ENCODE data around the gene FLT4.
"Not testable (repeated sequence)": the region's sequence is repeated elsewhere in the genome, so short reads cannot be mapped to it uniquely, and the experiment has no call there.

The FLT4 gene

DNA sequence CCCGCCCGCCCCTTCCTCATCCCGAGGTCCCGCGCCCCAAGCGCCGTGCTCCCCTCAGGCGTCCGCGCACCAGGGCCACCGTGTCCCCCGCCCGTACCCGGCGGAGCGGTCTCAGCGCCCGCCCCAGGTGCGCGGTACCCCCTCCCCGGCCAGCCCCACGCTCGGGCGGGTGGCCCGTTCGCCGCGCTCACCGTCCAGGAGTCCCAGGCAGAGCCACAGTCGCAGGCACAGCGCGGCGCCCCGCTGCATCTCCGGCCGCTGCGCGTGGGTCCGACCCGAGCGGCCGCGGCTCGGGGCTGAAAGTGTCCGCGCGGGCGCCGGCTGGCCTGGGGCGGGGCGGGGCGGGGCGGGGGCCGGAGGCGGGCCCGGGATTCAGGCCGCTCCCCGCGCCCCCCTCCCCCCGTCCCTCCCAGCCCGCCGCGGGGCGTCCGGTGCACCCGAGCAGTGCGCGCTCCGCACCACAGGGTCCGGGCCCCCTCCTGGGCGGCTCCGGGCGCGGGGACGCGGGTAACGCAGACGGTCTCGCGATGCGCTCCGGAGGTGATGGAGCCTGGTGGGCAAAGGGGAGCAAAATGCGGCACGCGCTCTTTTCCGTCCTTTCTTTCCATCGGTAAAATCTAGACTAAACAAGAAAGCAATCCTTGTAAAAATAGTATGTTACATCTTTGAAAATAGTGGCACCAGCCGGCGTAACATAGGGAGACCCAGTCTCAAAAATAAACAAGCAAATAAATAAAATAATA, at the start of gene FLT4:
FLT4 (minus strand) TSS at position 304 of the 743 bp plus-strand sequence; CDS start at position 249, 55 bp downstream.
- DNase-seq, result no peak

DNA sequence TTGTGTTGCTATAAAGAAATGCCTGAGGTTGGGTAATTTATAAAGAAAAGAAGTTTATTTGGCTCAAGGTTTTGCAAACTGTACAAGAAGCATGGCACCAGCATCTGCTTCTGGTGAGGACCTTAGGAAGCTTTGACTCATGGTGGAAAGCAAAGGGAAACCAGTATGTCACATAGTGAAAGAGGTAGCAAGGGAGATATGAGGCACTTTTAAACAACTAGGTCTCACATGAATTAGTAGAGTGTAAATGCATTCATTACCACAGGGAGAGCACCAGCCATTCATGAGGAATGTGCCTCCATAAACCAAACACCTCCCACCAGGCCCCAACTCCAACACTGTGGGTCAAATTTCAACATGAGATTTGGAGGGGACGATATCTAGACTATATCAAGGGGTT, 49.6 kb upstream of the FLT4 start:
- no peak for DNase-seq

DNA sequence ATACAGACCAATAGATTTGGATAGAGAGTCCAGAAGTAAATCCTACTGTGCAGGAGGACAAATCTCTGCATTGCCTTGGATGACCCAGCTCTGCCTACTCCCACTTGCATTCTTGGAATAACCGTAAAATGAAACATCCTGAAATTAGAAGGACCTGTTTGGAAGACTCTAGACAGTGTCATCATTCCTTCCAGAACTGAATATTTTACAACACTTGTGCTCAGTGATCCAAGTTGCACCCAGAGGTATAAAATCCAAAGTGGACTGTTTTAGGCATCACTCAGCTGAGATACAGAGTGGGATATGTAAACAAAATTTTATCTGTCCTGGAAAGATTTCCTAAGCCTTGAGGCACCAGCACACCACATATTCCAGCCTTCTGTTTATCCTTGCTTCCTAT, 46.7 kb upstream of the FLT4 start:
- no peak for DNase-seq

DNA sequence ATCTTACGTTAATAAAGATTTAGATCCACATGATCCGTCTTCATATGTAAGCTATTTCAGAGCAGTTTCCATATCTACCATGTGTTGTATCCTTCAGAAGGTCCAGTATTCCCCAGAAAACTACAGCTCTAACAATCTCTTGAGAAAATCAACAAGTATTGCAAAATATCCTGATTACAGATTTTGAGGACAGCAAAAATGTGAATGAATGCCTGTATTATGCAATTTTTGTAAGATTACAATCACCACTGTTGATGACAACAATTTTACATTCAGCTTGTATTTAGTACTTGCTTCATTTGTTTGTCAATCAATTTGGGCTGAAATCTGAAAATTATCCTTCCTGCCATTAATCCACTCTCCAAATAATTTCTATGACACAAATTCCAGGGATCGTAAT, 43.0 kb upstream of the FLT4 start:
- DNase-seq, result no peak

- no peak for DNase-seq
Observed at GRCh38 chr5:180691046-180691445, 41.6 kb upstream of the FLT4 start.

- DNase-seq, result peak; percentile 53
Observed at GRCh38 chr5:180690562-180690961, 41.2 kb upstream of the FLT4 start.

DNA sequence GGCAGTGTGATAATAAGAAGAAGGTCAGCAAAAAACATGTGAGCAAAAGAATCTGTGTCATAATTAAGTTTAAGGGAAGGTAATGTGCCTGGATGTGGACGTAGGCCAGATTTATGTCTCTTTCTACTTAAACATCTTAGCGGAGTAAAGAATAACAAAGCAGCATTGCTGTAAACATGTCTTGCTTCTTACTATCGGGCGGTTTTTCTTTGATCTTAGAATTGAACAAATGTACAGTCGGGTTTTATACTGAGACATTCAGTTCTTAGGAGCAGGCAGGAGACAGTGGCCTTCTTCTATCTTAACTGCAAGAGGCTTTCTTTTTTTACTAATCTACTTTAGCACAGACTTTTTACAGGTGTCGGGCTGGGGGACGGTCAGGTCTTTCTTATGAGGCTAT, 40.4 kb upstream of the FLT4 start:
- no peak for DNase-seq

- no peak for DNase-seq
Observed at GRCh38 chr5:180689071-180689694, 39.8 kb upstream of the FLT4 start.

DNA sequence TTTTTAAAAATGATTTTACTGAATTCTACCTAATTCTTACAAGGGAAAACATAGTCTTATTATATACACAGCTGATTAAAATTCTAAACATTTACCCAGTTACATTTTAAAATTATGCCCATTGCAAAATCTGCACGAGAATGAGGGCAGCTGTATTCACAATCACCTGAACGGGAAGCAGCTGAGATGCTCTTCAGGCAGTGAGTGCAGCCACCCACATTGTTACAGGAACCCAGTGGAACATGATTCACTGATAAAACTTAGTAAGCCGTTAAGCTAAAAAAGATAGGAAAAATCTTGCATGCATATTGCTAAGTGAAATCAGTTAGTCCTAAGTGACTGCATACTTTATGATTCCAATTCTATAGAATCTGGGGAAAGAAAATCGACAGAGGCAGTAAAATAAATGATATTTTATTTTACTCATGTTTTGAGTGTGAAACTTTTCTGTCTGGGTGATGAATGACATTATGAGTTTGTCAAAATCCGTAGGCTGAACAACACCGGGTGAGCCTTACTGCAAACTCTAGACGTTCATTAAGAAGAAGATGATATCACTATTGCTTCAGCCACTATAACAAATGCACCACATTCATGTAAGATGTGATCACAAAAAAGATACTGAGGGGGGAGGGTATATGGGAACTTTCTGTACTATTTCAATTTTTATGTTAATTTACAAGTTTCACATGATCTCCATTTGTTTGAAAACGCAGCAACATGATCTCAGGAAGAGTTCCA, 39.1 kb upstream of the FLT4 start:
- DNase-seq, result no peak

GRCh38 chr5:180686799-180687198, 37.4 kb upstream of the FLT4 start:
- DNase-seq, result not testable (repeated sequence)

DNA sequence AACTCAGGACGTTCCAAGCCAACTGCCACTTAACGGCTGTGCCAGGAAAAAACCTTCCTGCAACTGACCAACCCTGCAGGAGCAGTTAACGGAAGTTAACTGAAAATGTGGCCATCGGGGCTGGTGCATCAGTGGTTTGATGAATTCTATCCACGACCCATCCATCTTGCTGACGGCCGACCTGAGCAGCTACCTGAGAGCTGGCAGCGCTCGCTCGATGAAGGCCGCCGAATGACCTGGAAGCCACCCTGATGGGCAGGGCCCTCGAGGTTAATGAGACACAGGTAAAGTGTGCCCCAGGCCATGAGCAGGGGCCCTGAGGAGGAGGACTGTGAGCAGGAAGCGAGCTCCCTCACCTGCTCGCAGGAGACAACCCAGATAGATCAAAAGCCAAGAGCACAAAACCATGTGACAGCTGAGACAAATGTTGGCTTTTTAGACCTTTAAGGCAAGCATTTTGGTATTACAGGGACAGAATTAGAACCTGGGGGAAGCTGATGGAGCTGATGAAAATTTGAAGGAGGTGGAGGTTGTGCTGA, 35.3 kb upstream of the FLT4 start:
- DNase-seq, result no peak

GRCh38 chr5:180683220-180683922, 34.0 kb upstream of the FLT4 start:
- DNase-seq, result no peak

- DNase-seq, result no peak
Observed at GRCh38 chr5:180682560-180682959, 33.2 kb upstream of the FLT4 start.

- not testable (repeated sequence) for DNase-seq
Observed at GRCh38 chr5:180682008-180682407, 32.6 kb upstream of the FLT4 start.

DNA sequence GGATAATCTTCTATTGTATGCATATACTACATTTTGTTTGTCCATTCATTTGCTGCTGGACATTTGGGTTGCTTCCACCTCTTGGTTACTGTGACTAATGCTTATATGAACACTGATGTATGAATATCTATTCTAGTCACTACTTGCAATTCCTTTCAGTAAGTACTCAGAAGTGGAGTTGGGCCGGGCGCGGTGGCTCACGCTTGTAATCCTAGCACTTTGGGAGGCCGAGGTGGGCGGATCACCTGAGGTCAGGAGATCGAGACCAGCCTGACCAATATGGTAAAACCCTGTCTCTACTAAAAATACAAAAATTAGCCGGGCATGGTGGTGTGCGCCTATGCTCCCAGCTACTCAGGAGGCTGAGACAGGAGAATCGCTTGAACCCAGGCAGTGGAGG, 28.9 kb upstream of the FLT4 start:
- not testable (repeated sequence) for DNase-seq

DNA sequence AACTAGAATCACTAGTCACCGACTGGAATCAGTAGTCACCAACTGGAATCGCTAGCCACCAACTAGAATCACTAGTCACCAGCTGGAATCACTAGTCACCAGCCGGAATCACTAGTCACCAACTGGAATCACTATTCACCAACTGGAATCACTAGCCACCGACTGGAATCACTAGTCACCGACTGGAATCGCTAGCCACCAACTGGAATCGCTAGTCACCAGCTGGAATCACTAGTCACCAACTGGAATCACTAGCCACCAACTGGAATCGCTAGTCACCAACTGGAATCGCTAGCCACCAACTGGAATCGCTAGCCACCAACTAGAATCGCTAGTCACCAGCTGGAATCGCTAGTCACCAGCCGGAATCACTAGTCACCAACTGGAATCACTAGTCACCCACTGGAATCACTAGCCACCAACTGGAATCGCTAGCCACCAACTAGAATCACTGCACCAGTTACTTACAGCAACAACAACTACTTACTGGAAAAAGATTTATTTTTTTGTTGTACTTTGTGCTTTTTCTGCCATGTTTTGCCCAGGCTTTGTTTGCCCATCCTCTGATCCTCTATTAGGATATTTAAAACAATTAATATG, 25.7 kb upstream of the FLT4 start:
- DNase-seq, result no peak

- not testable (repeated sequence) for DNase-seq
Observed at GRCh38 chr5:180674090-180674475, 24.7 kb upstream of the FLT4 start.

DNA sequence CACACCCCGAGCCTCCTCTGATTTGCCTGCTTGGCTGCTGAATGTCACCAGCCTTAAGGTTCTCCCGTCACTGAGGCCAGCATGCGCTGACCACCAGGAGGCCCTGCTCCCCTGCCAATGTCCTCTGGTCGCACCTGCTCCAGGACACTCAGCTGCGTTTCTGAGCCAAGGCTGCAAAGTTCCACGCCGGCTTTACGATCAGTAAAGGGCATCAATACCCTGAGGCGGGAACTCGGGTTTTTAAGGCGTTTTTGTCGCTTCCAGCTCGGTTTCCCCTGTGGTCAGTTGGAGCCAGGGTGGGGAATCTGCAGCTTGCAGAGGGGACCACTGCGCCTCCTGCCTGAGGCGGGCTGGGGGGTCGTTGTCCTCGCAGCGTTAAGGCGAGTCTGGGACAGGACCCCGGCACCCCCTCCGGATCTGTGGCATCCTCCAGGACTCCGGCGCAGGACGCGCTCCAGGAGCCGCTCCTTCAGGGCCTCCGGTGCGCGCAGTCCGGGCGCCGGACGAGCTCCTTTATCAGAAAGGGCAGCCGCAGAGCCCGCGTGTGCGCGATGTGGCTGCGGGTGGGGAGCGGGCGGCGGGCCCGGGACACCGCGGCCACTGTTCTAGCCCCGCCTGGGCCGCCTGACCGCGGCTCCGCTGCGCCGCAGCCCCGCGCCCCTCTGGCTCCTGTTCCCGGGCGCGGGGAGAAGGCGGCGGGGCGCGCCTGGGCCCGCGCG, 24.1 kb upstream of the FLT4 start:
- DNase-seq, result peak; percentile 64

DNA sequence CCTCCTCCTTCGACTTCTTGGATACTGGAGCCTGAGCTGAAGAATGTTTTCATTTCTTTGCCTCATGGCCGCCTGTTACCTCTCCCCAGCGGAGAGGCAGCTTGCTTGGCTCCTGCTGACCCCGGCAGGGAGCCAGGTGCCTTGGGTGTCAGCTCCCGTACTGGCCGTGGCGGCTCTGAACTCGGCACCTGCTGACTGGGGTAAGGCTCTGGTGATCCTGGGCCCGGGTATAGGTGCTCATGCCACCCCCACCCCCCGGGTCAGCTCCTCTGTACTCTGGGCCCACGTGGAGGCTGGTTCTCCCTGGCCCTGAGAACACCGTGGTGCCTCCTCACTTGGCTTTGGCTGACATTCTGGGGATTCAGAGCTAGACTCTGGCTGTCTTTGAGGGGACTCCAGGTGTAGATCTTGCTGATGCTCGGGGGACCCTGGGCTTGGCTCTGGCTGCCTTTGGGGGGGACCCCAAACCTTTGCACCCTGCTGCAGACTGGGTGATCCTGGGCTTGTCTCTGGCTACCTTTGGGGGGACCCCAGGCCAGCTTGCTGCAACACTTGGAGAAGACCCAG, 22.6 kb upstream of the FLT4 start:
- not testable (repeated sequence) for DNase-seq

DNA sequence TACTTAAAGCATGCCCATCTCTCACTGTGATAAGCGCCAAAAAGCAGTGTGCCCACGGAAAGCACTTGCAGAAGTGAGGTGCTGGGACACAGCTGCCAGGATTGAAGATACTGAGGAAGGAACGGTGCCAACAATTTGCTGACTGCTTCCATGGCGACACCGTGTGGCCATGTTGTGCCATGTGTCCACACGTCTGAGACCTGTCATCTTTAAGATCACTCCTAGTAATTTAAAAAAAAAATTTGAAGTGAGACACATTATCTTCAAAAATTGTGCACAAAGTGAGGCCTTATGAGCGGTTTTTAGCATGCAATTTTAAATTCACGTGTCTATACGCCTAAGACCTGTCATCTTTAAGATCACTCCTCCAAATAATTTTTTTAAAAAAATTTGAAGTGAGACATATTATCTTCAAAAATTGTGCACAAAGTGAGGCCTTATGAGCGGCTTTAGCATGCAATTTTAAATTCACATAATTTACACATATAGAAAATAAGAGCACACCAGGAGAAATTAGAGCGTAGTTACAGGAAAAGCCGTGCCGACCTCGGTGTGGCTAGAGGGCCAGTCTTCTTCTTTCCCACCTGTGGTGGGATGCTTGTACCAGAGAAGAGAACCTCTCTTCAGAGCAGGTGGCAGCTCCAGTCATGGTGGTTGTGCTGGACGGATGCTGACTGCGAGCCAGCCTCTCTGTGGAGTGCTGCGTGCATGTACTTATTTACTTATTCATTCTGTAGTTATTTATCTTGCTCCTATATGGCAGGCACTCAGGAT, 21.4 kb upstream of the FLT4 start:
- peak; percentile 48 for DNase-seq

DNA sequence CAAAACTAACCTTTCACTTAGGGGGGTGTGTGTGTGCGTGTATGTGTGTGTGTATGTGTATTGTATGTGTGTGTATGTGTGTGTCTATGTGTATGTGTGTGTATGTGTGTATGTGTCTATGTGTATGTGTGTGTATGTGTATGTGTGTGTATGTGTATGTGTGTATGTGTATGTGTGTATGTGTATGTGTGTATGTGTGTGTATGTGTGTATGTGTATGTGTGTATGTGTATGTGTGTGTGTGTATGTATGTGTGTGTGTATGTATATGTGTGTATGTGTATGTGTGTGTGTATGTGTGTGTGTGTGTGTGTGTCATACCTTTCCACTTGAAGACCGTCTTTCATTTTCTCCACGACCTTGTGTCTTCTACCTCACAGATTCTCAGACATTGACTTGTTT, 20.8 kb upstream of the FLT4 start:
- no peak for DNase-seq
